ENCODE measurements around the gene CEP112.

DNA sequence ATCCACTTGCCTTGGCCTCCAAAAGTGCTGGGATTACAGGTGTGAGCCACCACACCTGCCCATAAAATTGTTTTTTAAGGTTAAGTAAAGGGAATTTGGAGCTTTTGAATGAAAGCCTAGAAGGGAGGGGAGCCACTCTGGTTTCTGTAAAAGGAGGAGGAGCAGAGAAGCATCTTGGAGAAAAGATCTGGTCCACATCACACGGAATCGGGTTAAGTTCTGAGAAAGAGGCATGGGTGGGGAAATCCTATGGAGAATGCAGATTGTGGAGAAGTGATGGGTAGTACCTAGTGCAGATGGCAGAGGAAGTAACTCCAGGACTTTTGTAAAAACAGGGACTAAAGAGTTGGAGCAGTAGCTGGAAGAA is 18.3 kb upstream of the CEP112 start:
- no peak for TF ChIP-seq POLR2AphosphoS5 (IDR thresholded peaks at IDR 0.05; ENCODE audit: control insufficient read depth, insufficient read depth, low read depth, low read length)
- no peak for TF ChIP-seq SMAD2 (IDR thresholded peaks at IDR 0.05; ENCODE audit: low read depth, low read length)
- TF ChIP-seq DACH1 (IDR thresholded peaks at IDR 0.05; ENCODE audit: partially characterized antibody) = no peak
- TF ChIP-seq ZNF644 (tag; IDR thresholded peaks at IDR 0.05; ENCODE audit: low read depth) = no peak
- TF ChIP-seq, protein P1, sequence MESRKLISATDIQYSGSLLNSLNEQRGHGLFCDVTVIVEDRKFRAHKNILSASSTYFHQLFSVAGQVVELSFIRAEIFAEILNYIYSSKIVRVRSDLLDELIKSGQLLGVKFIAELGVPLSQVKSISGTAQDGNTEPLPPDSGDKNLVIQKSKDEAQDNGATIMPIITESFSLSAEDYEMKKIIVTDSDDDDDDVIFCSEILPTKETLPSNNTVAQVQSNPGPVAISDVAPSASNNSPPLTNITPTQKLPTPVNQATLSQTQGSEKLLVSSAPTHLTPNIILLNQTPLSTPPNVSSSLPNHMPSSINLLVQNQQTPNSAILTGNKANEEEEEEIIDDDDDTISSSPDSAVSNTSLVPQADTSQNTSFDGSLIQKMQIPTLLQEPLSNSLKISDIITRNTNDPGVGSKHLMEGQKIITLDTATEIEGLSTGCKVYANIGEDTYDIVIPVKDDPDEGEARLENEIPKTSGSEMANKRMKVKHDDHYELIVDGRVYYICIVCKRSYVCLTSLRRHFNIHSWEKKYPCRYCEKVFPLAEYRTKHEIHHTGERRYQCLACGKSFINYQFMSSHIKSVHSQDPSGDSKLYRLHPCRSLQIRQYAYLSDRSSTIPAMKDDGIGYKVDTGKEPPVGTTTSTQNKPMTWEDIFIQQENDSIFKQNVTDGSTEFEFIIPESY (CRISPR knock-in tag; IDR thresholded peaks at IDR 0.05) = no peak
- TF ChIP-seq, protein P2, sequence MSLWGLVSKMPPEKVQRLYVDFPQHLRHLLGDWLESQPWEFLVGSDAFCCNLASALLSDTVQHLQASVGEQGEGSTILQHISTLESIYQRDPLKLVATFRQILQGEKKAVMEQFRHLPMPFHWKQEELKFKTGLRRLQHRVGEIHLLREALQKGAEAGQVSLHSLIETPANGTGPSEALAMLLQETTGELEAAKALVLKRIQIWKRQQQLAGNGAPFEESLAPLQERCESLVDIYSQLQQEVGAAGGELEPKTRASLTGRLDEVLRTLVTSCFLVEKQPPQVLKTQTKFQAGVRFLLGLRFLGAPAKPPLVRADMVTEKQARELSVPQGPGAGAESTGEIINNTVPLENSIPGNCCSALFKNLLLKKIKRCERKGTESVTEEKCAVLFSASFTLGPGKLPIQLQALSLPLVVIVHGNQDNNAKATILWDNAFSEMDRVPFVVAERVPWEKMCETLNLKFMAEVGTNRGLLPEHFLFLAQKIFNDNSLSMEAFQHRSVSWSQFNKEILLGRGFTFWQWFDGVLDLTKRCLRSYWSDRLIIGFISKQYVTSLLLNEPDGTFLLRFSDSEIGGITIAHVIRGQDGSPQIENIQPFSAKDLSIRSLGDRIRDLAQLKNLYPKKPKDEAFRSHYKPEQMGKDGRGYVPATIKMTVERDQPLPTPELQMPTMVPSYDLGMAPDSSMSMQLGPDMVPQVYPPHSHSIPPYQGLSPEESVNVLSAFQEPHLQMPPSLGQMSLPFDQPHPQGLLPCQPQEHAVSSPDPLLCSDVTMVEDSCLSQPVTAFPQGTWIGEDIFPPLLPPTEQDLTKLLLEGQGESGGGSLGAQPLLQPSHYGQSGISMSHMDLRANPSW (CRISPR knock-in tag; IDR thresholded peaks at IDR 0.05) = no peak
- no peak for TF ChIP-seq PHF20 (IDR thresholded peaks at IDR 0.05; ENCODE audit: partially characterized antibody)
- no peak for TF ChIP-seq XRCC3 (IDR thresholded peaks at IDR 0.05)
- no peak for TF ChIP-seq ZNF584 (CRISPR knock-in tag; IDR thresholded peaks at IDR 0.05; ENCODE audit: low read depth)
